ENCODE results near the gene KNDC1. TPM values are rescaled to one million over a fixed set of nuclear protein-coding genes. Genes with fewer than 3 reads are reported as not detected.

Gene KNDC1
- total RNA-seq, 1 experiment from 2014 or later = 1.2 TPM

DNA sequence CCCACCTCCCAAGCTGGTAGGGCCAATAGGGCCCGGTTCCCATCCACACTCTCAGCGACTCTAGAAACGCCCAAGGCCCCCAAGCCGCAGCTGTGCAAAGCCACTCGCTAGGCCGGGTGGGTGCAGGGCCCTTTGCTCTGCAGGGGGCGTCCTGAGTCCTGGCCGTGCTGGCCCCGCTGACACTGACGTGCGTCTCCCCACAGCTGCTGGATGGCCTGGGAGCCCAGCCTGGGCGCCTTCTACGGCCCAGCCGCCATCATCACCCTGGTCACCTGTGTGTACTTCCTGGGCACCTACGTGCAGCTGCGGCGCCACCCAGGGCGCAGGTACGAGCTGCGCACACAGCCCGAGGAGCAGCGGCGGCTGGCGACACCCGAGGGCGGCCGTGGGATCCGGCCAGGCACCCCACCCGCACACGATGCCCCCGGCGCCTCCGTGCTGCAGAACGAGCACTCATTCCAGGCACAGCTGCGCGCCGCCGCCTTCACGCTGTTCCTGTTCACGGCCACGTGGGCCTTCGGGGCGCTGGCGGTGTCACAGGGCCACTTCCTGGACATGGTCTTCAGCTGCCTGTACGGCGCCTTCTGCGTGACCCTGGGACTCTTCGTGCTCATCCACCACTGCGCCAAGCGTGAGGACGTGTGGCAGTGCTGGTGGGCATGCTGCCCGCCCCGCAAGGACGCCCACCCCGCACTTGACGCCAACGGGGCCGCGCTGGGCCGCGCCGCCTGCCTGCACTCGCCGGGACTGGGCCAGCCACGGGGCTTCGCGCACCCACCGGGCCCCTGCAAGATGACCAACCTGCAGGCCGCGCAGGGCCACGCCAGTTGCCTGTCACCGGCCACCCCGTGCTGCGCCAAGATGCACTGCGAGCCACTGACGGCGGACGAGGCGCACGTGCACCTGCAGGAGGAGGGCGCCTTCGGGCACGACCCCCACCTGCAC lies 31.6 kb upstream of the KNDC1 start:
- TF ChIP-seq, protein P1, sequence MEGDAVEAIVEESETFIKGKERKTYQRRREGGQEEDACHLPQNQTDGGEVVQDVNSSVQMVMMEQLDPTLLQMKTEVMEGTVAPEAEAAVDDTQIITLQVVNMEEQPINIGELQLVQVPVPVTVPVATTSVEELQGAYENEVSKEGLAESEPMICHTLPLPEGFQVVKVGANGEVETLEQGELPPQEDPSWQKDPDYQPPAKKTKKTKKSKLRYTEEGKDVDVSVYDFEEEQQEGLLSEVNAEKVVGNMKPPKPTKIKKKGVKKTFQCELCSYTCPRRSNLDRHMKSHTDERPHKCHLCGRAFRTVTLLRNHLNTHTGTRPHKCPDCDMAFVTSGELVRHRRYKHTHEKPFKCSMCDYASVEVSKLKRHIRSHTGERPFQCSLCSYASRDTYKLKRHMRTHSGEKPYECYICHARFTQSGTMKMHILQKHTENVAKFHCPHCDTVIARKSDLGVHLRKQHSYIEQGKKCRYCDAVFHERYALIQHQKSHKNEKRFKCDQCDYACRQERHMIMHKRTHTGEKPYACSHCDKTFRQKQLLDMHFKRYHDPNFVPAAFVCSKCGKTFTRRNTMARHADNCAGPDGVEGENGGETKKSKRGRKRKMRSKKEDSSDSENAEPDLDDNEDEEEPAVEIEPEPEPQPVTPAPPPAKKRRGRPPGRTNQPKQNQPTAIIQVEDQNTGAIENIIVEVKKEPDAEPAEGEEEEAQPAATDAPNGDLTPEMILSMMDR (IDR thresholded peaks at IDR 0.05; ENCODE audit: unreplicated experiment) = no peak
- DNase-seq = no peak
- no peak overlapping the region for H3K4me3 Mint-ChIP-seq (ENCODE audit: low read depth, unreplicated experiment)
- no peaks in the 10 kb centered on the region for H3K9me3 Mint-ChIP-seq (ENCODE audit: low read depth, unreplicated experiment)
- no peaks in the 10 kb centered on the region for H3K4me1 Mint-ChIP-seq (ENCODE audit: low read depth, unreplicated experiment)
- CTCF ChIA-PET = no interaction called here
- H3K27me3 Mint-ChIP-seq (ENCODE audit: unreplicated experiment) = peaks cover 54% of the 10 kb centered on the region
- BruUV-seq (replicated peaks) = no TSS peak
- intact Hi-C loops (cut with micrococcal nuclease; ENCODE audit: unreplicated experiment) = no loop called here
- H3K27ac Mint-ChIP-seq (ENCODE audit: unreplicated experiment) = no peak overlapping the region
- no peaks in the 10 kb centered on the region for H3K36me3 Mint-ChIP-seq (ENCODE audit: insufficient read depth, unreplicated experiment)

DNA sequence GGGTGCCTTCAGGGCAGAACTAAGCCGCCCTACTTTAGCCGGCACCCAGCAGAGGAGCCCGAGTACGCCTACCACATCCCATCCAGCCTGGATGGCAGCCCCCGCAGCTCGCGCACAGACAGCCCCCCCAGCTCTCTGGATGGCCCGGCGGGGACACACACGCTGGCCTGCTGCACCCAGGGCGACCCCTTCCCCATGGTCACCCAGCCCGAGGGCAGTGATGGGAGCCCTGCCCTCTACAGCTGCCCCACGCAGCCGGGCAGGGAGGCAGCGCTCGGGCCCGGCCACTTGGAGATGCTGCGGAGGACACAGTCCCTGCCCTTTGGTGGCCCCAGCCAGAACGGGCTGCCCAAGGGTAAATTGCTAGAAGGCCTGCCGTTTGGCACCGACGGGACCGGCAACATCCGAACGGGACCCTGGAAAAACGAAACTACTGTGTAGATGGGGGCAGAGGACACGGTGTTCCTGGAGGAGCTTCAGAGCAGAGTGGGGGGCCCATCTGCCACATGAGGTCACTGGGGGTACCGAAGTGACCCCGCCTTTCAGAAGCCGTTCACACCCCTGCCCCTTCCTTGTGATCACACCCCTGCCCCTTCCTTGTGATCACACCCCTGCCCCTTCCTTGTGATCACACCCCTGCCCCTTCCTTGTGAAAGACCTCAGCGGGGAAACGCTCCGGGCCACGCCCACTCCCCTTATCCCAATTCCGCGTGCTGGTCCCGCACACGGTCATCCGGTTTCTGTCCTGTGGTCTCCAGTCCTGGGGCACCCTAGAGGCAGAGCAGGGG lies 30.8 kb upstream of the KNDC1 start:
- Mint-ChIP-seq H3K4me1 (ENCODE audit: low read depth, unreplicated experiment) (no peaks in the 10 kb centered on the region), H3K36me3 (ENCODE audit: insufficient read depth, unreplicated experiment) (no peaks in the 10 kb centered on the region), H3K4me3 (ENCODE audit: low read depth, unreplicated experiment) (peak overlapping the region; percentile 27), H3K27ac (ENCODE audit: unreplicated experiment) (no peak overlapping the region), H3K27me3 (ENCODE audit: unreplicated experiment) (peaks cover 48% of the 10 kb centered on the region), H3K9me3 (ENCODE audit: low read depth, unreplicated experiment) (no peaks in the 10 kb centered on the region)
- CTCF ChIA-PET = no interaction called here
- TF ChIP-seq, protein P1 (IDR thresholded peaks at IDR 0.05; ENCODE audit: unreplicated experiment) = no peak
- intact Hi-C loops (cut with micrococcal nuclease; ENCODE audit: unreplicated experiment) = no loop called here
- no peak for DNase-seq
- no TSS peak for BruUV-seq (replicated peaks)

DNA sequence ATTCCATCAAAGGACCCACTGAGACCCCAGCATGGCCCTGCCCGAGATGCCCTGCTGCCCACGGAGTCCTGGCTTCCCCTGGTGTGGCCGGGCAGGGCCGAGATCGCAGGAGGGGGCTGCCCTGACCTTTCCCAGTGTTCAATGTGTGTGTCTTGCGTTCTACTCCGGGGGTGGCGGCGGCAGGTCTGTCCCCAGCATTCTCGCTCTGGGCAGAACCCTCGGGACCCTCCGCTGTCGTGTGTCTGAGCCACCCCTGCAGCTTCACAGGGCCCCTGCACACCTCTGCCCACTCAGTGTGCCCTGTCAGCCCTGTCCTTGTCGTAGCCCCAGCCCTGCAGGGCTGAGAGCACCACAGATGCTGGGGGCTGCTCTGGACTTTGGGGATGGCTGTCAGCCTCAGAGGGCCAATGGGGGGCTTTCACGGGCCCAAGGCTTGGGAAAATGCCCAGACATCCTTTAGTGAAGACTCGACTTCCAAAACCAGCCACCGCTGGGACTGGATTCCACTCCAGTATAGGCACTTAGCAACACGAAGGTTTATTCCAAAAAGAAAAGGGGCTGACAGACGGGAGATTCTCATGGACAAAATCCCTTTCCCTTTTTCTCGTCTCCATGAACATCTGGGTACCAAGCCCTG lies 30.0 kb upstream of the KNDC1 start:
- no TSS peak for BruUV-seq (replicated peaks)
- TF ChIP-seq, protein P1 (IDR thresholded peaks at IDR 0.05; ENCODE audit: unreplicated experiment) = no peak
- intact Hi-C loops (cut with micrococcal nuclease; ENCODE audit: unreplicated experiment) = no loop called here
- Mint-ChIP-seq H3K36me3 (ENCODE audit: insufficient read depth, unreplicated experiment) (no peaks in the 10 kb centered on the region), H3K9me3 (ENCODE audit: low read depth, unreplicated experiment) (no peaks in the 10 kb centered on the region), H3K27me3 (ENCODE audit: unreplicated experiment) (peaks cover 41% of the 10 kb centered on the region), H3K4me3 (ENCODE audit: low read depth, unreplicated experiment) (no peak overlapping the region), H3K27ac (ENCODE audit: unreplicated experiment) (no peak overlapping the region), H3K4me1 (ENCODE audit: low read depth, unreplicated experiment) (no peaks in the 10 kb centered on the region)
- no peak for DNase-seq
- CTCF ChIA-PET = no interaction called here

DNA sequence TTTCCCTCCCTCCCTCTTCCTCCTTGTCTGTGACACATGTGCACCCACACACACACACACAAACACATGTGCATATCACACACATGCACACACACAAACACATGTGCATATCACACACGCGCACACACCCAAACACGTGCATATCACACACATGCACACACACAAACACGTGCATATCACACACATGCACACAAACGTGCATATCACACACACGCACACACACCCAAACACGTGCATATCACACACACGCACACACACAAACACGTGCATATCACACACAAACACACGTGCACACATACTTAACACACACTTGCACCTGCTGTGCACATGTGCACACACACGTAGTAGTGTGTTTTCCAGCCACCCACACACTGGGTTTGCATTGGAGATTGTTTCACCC lies 29.4 kb upstream of the KNDC1 start:
- CTCF ChIA-PET = no interaction called here
- intact Hi-C loops (cut with micrococcal nuclease; ENCODE audit: unreplicated experiment) = no loop called here

More for the DNA sequence above, 29.4 kb upstream of the KNDC1 start:
- BruUV-seq (replicated peaks) = no TSS peak
- TF ChIP-seq, protein P1 (IDR thresholded peaks at IDR 0.05; ENCODE audit: unreplicated experiment) = no peak
- DNase-seq = no peak
- Mint-ChIP-seq H3K27me3 (ENCODE audit: unreplicated experiment) (peaks cover 35% of the 10 kb centered on the region), H3K9me3 (ENCODE audit: low read depth, unreplicated experiment) (no peaks in the 10 kb centered on the region), H3K36me3 (ENCODE audit: insufficient read depth, unreplicated experiment) (no peaks in the 10 kb centered on the region), H3K4me3 (ENCODE audit: low read depth, unreplicated experiment) (no peak overlapping the region), H3K4me1 (ENCODE audit: low read depth, unreplicated experiment) (no peaks in the 10 kb centered on the region), H3K27ac (ENCODE audit: unreplicated experiment) (no peak overlapping the region)

All from Calu3 (cell line).